Astrocyte (in vitro differentiated cells and primary cell): ENCODE results near the gene IQCC.

Source experiments
- CTCF ChIP-seq: IDR thresholded peaks from 2 replicates; pipeline ENCODE4 v1.5.1; 2011; ENCODE audit warnings: low read depth, mild to moderate bottlenecking, inconsistent platforms, low read length, moderate library complexity; ENCODE audit not compliant: insufficient read depth
- EZH2 ChIP-seq: IDR thresholded peaks from 2 replicates; pipeline ENCODE4 v1.6.1; 2012; ENCODE audit warnings: mild to moderate bottlenecking, low read length, inconsistent platforms; ENCODE audit not compliant: insufficient read depth

DNA sequence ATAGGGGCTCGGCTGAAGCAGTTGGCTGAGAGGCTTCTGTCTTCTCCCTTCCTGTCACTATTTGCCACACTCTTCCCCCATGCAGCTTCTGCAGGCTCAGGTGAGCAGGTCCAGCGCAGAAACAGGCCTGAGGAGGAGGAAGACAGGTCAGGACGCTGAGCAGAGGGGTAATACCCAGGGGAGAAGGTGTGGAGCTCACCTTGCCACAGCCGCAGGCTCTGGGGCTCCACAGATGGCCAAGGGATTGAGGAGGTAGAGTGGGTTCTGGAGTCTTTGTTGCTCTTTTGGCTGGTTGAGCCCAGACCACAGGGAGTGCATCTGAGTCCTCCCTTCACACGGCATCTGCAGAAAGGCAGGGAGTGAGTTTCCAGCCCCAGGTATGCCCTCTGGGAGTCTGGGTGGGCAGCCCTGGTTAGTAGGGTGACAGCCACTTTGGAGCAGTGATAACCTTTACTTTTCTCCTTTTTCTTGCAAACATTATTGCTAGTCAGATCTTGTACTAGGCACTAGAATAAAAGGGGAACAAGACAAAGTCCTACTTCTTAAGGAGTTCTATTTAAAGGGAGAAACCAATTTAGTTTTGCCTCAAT lies 26.5 kb downstream of the IQCC start:
- TF ChIP-seq CTCF: no peak
- no peak for TF ChIP-seq EZH2
